IMR-90 (cell line): Measurements from ENCODE around the gene COL2A1. TPM values are rescaled to one million over a fixed set of nuclear protein-coding genes. Genes with fewer than 3 reads are reported as not detected.

Source experiments
- ATAC-seq: fragments of 200-7000 bp; cut with Tn5 transposase; 2 replicates; pipeline ENCODE4 v1.9.1; 2020; ENCODE audit warnings: low read depth, mild to moderate bottlenecking, moderate library complexity
- BruUV-seq: library from RNA; stranded (reverse); fragments of 400-500 nt; replicated peaks from 2 replicates; lab custom pipeline; 2021; lab: Mats Ljungman, UMichigan
- CTCF ChIA-PET: fragments of 300-600 bp; formaldehyde crosslinking; extraction: SDS; loops from one replicate; lab custom pipeline; 2021; ENCODE audit warnings: antibody characterized with exemption; lab: Yijun Ruan, JAX
- POLR2A ChIA-PET: fragments of 300-600 bp; sonication (Branson Sonifier 250); formaldehyde crosslinking; loops from one replicate; lab custom pipeline; 2022; ENCODE audit warnings: antibody characterized with exemption; ENCODE audit not compliant: unreplicated experiment; lab: Charles Lee
- DNase-seq: peaks from one replicate; pipeline ENCODE4 v3.0.0; 2013
- H2AFZ ChIP-seq: replicated peaks from 2 replicates; pipeline ENCODE3; 2013; ENCODE audit warnings: low read length, mild to moderate bottlenecking; ENCODE audit not compliant: poor library complexity
- H2AK5ac ChIP-seq: 2 replicates; pipeline ENCODE4 v1.6.1; 2013; ENCODE audit warnings: low read depth, low read length, inconsistent platforms
- H2AK9ac ChIP-seq: replicated peaks from 2 replicates; pipeline ENCODE3; 2013; ENCODE audit warnings: mild to moderate bottlenecking, low read depth, low read length, moderate library complexity; ENCODE audit not compliant: poor library complexity
- H2BK120ac ChIP-seq: 2 replicates; pipeline ENCODE4 v1.6.1; 2013; ENCODE audit warnings: low read depth, low read length, inconsistent platforms
- H2BK15ac ChIP-seq: 3 replicates; pipeline ENCODE4 v1.6.1; 2013; ENCODE audit warnings: low read depth, low read length, inconsistent platforms
- H2BK20ac ChIP-seq: 2 replicates; pipeline ENCODE4 v1.6.1; 2013; ENCODE audit warnings: low read depth, mild to moderate bottlenecking, inconsistent platforms, low read length, moderate library complexity
- H2BK5ac ChIP-seq: 2 replicates; pipeline ENCODE4 v1.6.1; 2013; ENCODE audit warnings: mild to moderate bottlenecking, low read depth, low read length, inconsistent platforms; ENCODE audit not compliant: poor library complexity, severe bottlenecking
- H3K14ac ChIP-seq: replicated peaks from 2 replicates; pipeline ENCODE4 v1.6.1; 2013; ENCODE audit warnings: low read depth, low read length, inconsistent platforms
- H3K18ac ChIP-seq: 2 replicates; pipeline ENCODE4 v1.6.1; 2013; ENCODE audit warnings: low read depth, low read length, control low read depth
- H3K23ac ChIP-seq: 2 replicates; pipeline ENCODE4 v1.6.1; 2013; ENCODE audit warnings: low read depth, low read length, inconsistent platforms
- H3K27ac ChIP-seq: 2 replicates; pipeline ENCODE4 v1.5.1; 2013; ENCODE audit warnings: mild to moderate bottlenecking, control low read depth, low read length; ENCODE audit not compliant: insufficient read depth
- H3K27me3 ChIP-seq: 2 replicates; pipeline ENCODE4 v1.6.1; 2013; ENCODE audit warnings: low read length; ENCODE audit not compliant: control insufficient read depth, insufficient read depth
- H3K36me3 ChIP-seq: 2 replicates; pipeline ENCODE4 v1.6.1; 2013; ENCODE audit warnings: low read length, mixed read lengths; ENCODE audit not compliant: control insufficient read depth, insufficient read depth
- H3K4ac ChIP-seq: 2 replicates; pipeline ENCODE4 v1.6.1; 2013; ENCODE audit warnings: low read depth, low read length, inconsistent platforms
- H3K4me1 ChIP-seq: 2 replicates; pipeline ENCODE4 v1.6.1; 2013; ENCODE audit warnings: low read length, mixed read lengths; ENCODE audit not compliant: control insufficient read depth, insufficient read depth
- H3K4me2 ChIP-seq: 2 replicates; pipeline ENCODE4 v1.6.1; 2013; ENCODE audit warnings: low read depth, mild to moderate bottlenecking, control low read depth, low read length, moderate library complexity
- H3K4me3 ChIP-seq: 2 replicates; pipeline ENCODE4 v1.5.1; 2013; ENCODE audit warnings: low read depth, mild to moderate bottlenecking, control low read depth, low read length, moderate library complexity; ENCODE audit not compliant: insufficient read depth
- H3K56ac ChIP-seq: 2 replicates; pipeline ENCODE4 v1.6.1; 2013; ENCODE audit warnings: low read length, inconsistent platforms; ENCODE audit not compliant: insufficient read depth; ENCODE audit errors: extremely low read depth
- H3K79me1 ChIP-seq, 2 experiments: 2 replicates each; pipeline ENCODE4 v1.6.1; 2013; ENCODE audit warnings: low read length in 2 of 2, inconsistent platforms in 1 of 2, low read depth in 1 of 2
- H3K9ac ChIP-seq: 2 replicates; pipeline ENCODE4 v1.6.1; 2013; ENCODE audit warnings: low read depth, low read length, control low read depth
- H3K9me1 ChIP-seq: 2 replicates; pipeline ENCODE4 v1.6.1; 2013; ENCODE audit warnings: low read length, inconsistent platforms; ENCODE audit not compliant: insufficient read depth
- H3K9me3 ChIP-seq: 2 replicates; pipeline ENCODE4 v1.6.1; 2013; ENCODE audit warnings: low read length; ENCODE audit not compliant: control insufficient read depth, insufficient read depth
- H4K20me1 ChIP-seq: 2 replicates; pipeline ENCODE4 v1.6.1; 2013; ENCODE audit warnings: low read length, inconsistent platforms; ENCODE audit not compliant: insufficient read depth
- H4K5ac ChIP-seq: 2 replicates; pipeline ENCODE4 v1.6.1; 2013; ENCODE audit warnings: mild to moderate bottlenecking, low read depth, low read length, control low read depth
- H4K8ac ChIP-seq, 2 experiments: 2 replicates each; pipeline ENCODE4 v1.6.1; 2013; ENCODE audit warnings: low read depth in 2 of 2, low read length in 2 of 2, control low read depth in 1 of 2, inconsistent platforms in 1 of 2
- H4K91ac ChIP-seq: 2 replicates; pipeline ENCODE4 v1.6.1; 2013; ENCODE audit warnings: low read depth, low read length, inconsistent platforms; ENCODE audit not compliant: insufficient read depth
- NFE2L2 ChIP-seq: fragments of 150-350 bp; IDR thresholded peaks from 2 replicates; pipeline ENCODE4 v1.6.1; 2016; ENCODE audit warnings: low read depth, mild to moderate bottlenecking, low read length
- RAD21 ChIP-seq: IDR thresholded peaks from 2 replicates; pipeline ENCODE4 v1.6.1; 2012; ENCODE audit warnings: low read length, improper control_type of control experiment
- WGBS, 2 experiments: methylation state at CpG; one replicate each; pipeline versions ENCODE4 v1.1.5 to v1.1.7; 2013; ENCODE audit warnings: missing lambda C conversion rate in 2 of 2; ENCODE audit not compliant: insufficient read length in 1 of 2; ENCODE audit errors: extremely low coverage in 2 of 2; 5-methylcytosine and 5-hydroxymethylcytosine counted together
- dilution Hi-C: fragments of 300-500 bp; cut with HindIII; formaldehyde crosslinking; loops from one replicate; pipeline ENCODE4 v1.14.3; 2018; ENCODE audit warnings: low sequenced_read_pairs; ENCODE audit not compliant: unreplicated experiment
- in situ Hi-C: fragments of 300-500 bp; cut with MboI; formaldehyde crosslinking; loops from 3 replicates; pipeline ENCODE4 v1.14.3; 2019; ENCODE audit warnings: low sequenced_read_pairs, inconsistent platforms, mixed read lengths
- intact Hi-C: fragments of 100-400 bp; cut with micrococcal nuclease; formaldehyde crosslinking; loops from 2 replicates; pipeline ENCODE4 v1.10.0; 2022
- polyA plus RNA-seq, 3 experiments: library from polyadenylated mRNA; depleted of rRNA; stranded (reverse); fragments of >200 nt; gene quantifications; 2 replicates each; pipeline ENCODE4 v1.2.3, GENCODE V29; 2012; ENCODE audit warnings: low replicate concordance in 1 of 3
- total RNA-seq: library from RNA; depleted of rRNA; stranded (reverse); fragments of >200 nt; gene quantifications from 2 replicates; pipeline ENCODE4 v1.2.3, GENCODE V29; 2012
- TF ChIP-seq, protein P1 (sequence below): conservative IDR thresholded peaks from 2 replicates; pipeline ENCODE4 v1.5.1; 2012; ENCODE audit warnings: mild to moderate bottlenecking, low read depth, low read length, improper control_type of control experiment

COL2A1 gene
- total and polyA plus RNA-seq, 2 of the 4 experiments (the other 2 are of a cell fraction) = 0.05 TPM; not detected in 1

DNA sequence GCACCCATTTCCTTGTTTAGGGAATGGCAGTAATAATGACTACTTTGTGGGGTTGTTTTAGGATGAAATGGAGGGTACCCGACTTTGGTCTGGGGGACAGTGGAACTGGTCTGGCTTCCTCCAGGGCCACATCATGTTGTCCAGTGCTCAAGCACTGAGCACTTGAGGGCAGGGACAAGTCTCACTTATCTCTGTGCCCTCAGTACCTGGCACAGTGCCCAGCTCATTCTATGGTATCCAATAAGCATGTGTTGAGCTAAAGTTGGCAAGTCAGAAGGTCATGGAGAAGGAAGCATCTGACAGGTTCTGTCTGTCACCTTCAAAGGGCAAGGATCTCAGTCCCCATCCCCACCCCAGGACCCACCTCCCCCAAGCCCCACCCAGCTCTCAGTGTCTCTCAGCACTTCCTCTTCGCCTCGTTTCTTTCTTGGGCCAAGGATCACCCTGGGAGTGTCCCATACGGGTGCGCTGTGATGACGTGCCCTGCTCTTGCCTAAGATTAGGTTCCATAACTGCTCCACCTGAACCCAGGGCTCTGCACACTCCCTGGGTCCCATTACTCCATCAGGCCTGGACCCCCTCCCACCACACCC, 65.2 kb downstream of the COL2A1 start (continued):
- no peak for TF ChIP-seq NFE2L2

DNA sequence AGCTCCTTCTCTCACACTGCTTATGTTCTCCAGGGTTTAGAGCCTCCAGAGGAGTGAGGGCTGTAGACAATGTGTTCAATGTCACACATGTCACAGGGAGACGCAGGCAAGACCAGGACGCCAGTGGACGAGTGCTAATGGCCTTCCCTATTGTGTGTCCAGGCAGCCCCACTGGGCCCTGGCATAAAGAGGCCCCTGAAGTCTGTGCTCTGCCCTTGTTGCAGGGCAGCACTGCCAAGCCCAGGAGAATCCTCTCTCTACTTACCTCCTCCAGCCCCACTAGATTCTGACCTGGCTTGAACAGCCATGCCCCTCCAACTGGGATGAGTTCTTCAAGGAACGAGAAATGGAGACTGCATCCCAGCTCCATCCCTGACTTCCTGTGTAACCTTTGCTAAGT, 65.7 kb downstream of the COL2A1 start:
- Histone ChIP-seq H4K91ac (no peak overlapping the region), H3K4me3 (no peak overlapping the region), H3K27ac (no peak overlapping the region), H3K14ac (0 out of 2 replicates have a peak overlapping the region, but pooled peaks have one; percentile 42), H2BK20ac (peak overlapping the region; percentile 14; the same call in 1 of the 2 replicates), H2AK5ac (peak overlapping the region; percentile 82), H2BK15ac (peak overlapping the region; percentile 18; the same call in 1 of the 3 replicates), H3K9me1 (peaks cover 17% of the 10 kb centered on the region), H3K9me3 (no peaks in the 10 kb centered on the region), H4K5ac (no peak overlapping the region), H2AK9ac (no peak overlapping the region), H3K4me1 (peaks cover 8% of the 10 kb centered on the region), H3K4me2 (no peak overlapping the region), H4K8ac (peak overlapping the region in 1 of 2 experiments; percentile 43; a peak in 1 of 4 replicates), H3K4ac (0 out of 2 replicates have a peak overlapping the region, but pooled peaks have one; percentile 20), H3K36me3 (no peaks in the 10 kb centered on the region), H3K18ac (no peak overlapping the region), H3K56ac (no peak overlapping the region), H2AFZ (no peak overlapping the region), H3K23ac (no peak overlapping the region), H4K20me1 (no peaks in the 10 kb centered on the region; the same call in 1 of the 2 replicates), H3K9ac (no peak overlapping the region), H3K79me1 (no peaks in the 10 kb centered on the region), H3K27me3 (peaks cover 13% of the 10 kb centered on the region), H2BK120ac (peak overlapping the region; percentile 62), H2BK5ac (no peak overlapping the region)
- DNase-seq (no peak), ATAC-seq (no peak)
- WGBS, 2 experiments = 92% methylated on average over 4 of the region's 4 CpGs; no CpG with 5 or more reads in 1 of the 2 experiments
- BruUV-seq = no TSS peak
- ChIA-PET POLR2A (interaction anchor here (0.6 kb wide), 1 partner anchor 1457 kb away, joined by 3 read pairs; no protein-coding TSS in a partner anchor), CTCF (interaction anchor here (0.9 to 1.2 kb wide), 2 partner anchors 8 to 33 kb away, joined by 3 to 5 read pairs; partner anchors contain the start of gene VDR)
- in situ Hi-C loops (no loop called here), intact Hi-C loops (no loop called here), dilution Hi-C loops (no loop called here)
- TF ChIP-seq, protein P1, sequence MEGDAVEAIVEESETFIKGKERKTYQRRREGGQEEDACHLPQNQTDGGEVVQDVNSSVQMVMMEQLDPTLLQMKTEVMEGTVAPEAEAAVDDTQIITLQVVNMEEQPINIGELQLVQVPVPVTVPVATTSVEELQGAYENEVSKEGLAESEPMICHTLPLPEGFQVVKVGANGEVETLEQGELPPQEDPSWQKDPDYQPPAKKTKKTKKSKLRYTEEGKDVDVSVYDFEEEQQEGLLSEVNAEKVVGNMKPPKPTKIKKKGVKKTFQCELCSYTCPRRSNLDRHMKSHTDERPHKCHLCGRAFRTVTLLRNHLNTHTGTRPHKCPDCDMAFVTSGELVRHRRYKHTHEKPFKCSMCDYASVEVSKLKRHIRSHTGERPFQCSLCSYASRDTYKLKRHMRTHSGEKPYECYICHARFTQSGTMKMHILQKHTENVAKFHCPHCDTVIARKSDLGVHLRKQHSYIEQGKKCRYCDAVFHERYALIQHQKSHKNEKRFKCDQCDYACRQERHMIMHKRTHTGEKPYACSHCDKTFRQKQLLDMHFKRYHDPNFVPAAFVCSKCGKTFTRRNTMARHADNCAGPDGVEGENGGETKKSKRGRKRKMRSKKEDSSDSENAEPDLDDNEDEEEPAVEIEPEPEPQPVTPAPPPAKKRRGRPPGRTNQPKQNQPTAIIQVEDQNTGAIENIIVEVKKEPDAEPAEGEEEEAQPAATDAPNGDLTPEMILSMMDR = no peak
- no peak for TF ChIP-seq RAD21
